H1 (cell line): ENCODE results near the gene FAM177A1. TPM values are rescaled to one million over a fixed set of nuclear protein-coding genes. Genes with fewer than 3 reads are reported as not detected.
A peak's percentile ranks its signal among the peaks of the same experiment; 100 is the strongest.

Experiments used
- CTCF ChIA-PET: fragments of 300-600 bp; sonication (Branson Sonifier 250); formaldehyde crosslinking; loops from one replicate; lab custom pipeline; 2021; ENCODE audit not compliant: partially characterized antibody; lab: Charles Lee
- POLR2A ChIA-PET: fragments of 300-600 bp; sonication (Branson Sonifier 250); formaldehyde crosslinking; loops from one replicate; lab custom pipeline; 2021; ENCODE audit warnings: inconsistent platforms; ENCODE audit not compliant: partially characterized antibody; lab: Charles Lee
- DNase-seq, 2 experiments: peaks; one replicate each; pipeline versions ENCODE4 v3.0.0 to v3.0.0-alpha.2; 2010 to 2022; ENCODE audit warnings: low spot score in 2 of 2, low read depth in 1 of 2, mixed read lengths in 1 of 2
- FAIRE-seq: peaks from 2 replicates; lab custom pipeline; 2011; peaks lifted over from hg19 to GRCh38; lab: Jason Lieb, UNC
- H2AFZ ChIP-seq: 2 replicates; pipeline ENCODE4 v1.8.1; 2012; ENCODE audit warnings: low read length, inconsistent platforms
- H2AK5ac ChIP-seq: 2 replicates; pipeline ENCODE4 v1.6.1; 2013; ENCODE audit warnings: low read depth, low read length
- H2BK120ac ChIP-seq: replicated peaks from 2 replicates; pipeline ENCODE3; 2013; ENCODE audit warnings: low read depth, low read length, inconsistent platforms
- H2BK12ac ChIP-seq: 2 replicates; pipeline ENCODE4 v1.6.1; 2013; ENCODE audit warnings: low read depth, low read length
- H2BK15ac ChIP-seq: 2 replicates; pipeline ENCODE4 v1.6.1; 2013; ENCODE audit warnings: low read length
- H2BK20ac ChIP-seq: 2 replicates; pipeline ENCODE4 v1.6.1; 2013; ENCODE audit warnings: low read length
- H2BK5ac ChIP-seq: 2 replicates; pipeline ENCODE4 v1.6.1; 2013; ENCODE audit warnings: low read depth, low read length
- H3K14ac ChIP-seq: 2 replicates; pipeline ENCODE4 v1.6.1; 2013; ENCODE audit warnings: inconsistent platforms; ENCODE audit not compliant: insufficient read length
- H3K18ac ChIP-seq: 2 replicates; pipeline ENCODE4 v1.6.1; 2013; ENCODE audit warnings: low read length; ENCODE audit errors: extremely low read depth
- H3K23ac ChIP-seq: 2 replicates; pipeline ENCODE4 v1.6.1; 2013; ENCODE audit warnings: inconsistent platforms; ENCODE audit not compliant: insufficient read length
- H3K23me2 ChIP-seq: 2 replicates; pipeline ENCODE4 v1.6.1; 2013; ENCODE audit warnings: low read depth, low read length
- H3K27ac ChIP-seq: 2 replicates; pipeline ENCODE4 v1.6.1; 2011; ENCODE audit warnings: low read depth, low read length, inconsistent platforms
- H3K27me3 ChIP-seq, 4 experiments: replicated peaks in 1 of 4; 1 replicate in 1 of 4; 2 replicates in 3 of 4; pipeline versions ENCODE4 v1.6.1 to v1.8.1; 2011 to 2013; ENCODE audit warnings: low read length in 3 of 4, mild to moderate bottlenecking in 3 of 4, inconsistent platforms in 2 of 4, mixed read lengths in 2 of 4, moderate library complexity in 1 of 4; ENCODE audit not compliant: control insufficient read depth in 3 of 4, insufficient read depth in 3 of 4; ENCODE audit errors: extremely low read depth in 1 of 4
- H3K36me3 ChIP-seq, 4 experiments: 2 replicates each; pipeline versions ENCODE4 v1.6.1 to v1.8.1; 2011 to 2013; ENCODE audit warnings: mild to moderate bottlenecking in 4 of 4, low read length in 3 of 4, moderate library complexity in 2 of 4, control low read depth in 1 of 4, inconsistent platforms in 1 of 4; ENCODE audit not compliant: insufficient read depth in 4 of 4, control insufficient read depth in 2 of 4
- H3K4ac ChIP-seq: replicated peaks from 2 replicates; pipeline ENCODE3; 2013; ENCODE audit warnings: low read length, low read depth, mixed read lengths, inconsistent platforms; ENCODE audit not compliant: insufficient read length
- H3K4me1 ChIP-seq, 4 experiments: replicated peaks in 1 of 4; 1 replicate in 1 of 4; 2 replicates in 3 of 4; pipeline versions ENCODE4 v1.6.1 to v1.8.1; 2011 to 2013; ENCODE audit warnings: low read length in 3 of 4, inconsistent platforms in 2 of 4, mixed read lengths in 1 of 4; ENCODE audit not compliant: insufficient read depth in 4 of 4, control insufficient read depth in 3 of 4
- H3K4me2 ChIP-seq, 2 experiments: 2 replicates each; pipeline versions ENCODE4 v1.6.1 to v1.8.1; 2011 to 2013; ENCODE audit warnings: low read depth in 2 of 2, low read length in 2 of 2, control low read depth in 1 of 2, inconsistent platforms in 1 of 2, mild to moderate bottlenecking in 1 of 2; ENCODE audit not compliant: insufficient read depth in 1 of 2
- H3K4me3 ChIP-seq, 4 experiments: fragments of 200-600, 300-600 bp in 1 of 4; sonication (generic), shearing (Covaris generic), sonication (Bioruptor Twin) in 1 of 4; 2 replicates each; pipeline versions ENCODE4 v1.5.1 to v1.8.1; 2011 to 2016; ENCODE audit warnings: low read length in 4 of 4, low read depth in 3 of 4, control low read depth in 2 of 4, inconsistent platforms in 2 of 4, mild to moderate bottlenecking in 2 of 4, mixed read lengths in 1 of 4, moderate library complexity in 1 of 4; ENCODE audit not compliant: insufficient read depth in 2 of 4; ENCODE audit errors: extremely low read depth in 1 of 4
- H3K56ac ChIP-seq: replicated peaks from 2 replicates; pipeline ENCODE3; 2013; ENCODE audit warnings: low read depth, mild to moderate bottlenecking, mixed read lengths, low read length, inconsistent platforms; ENCODE audit not compliant: insufficient read length
- H3K79me1 ChIP-seq: 2 replicates; pipeline ENCODE4 v1.6.1; 2013; ENCODE audit warnings: low read depth, low read length, control low read depth
- H3K79me2 ChIP-seq, 2 experiments: 2 replicates each; pipeline versions ENCODE4 v1.6.1 to v1.8.1; 2012 to 2013; ENCODE audit warnings: low read length in 2 of 2, mild to moderate bottlenecking in 2 of 2, inconsistent platforms in 1 of 2; ENCODE audit not compliant: insufficient read depth in 2 of 2, control insufficient read depth in 1 of 2
- H3K9ac ChIP-seq, 4 experiments: replicated peaks in 1 of 4; 1 replicate in 1 of 4; 2 replicates in 3 of 4; pipeline versions ENCODE4 v1.6.1 to v1.8.1; 2011 to 2013; ENCODE audit warnings: low read depth in 3 of 4, low read length in 3 of 4, control low read depth in 2 of 4, mild to moderate bottlenecking in 2 of 4, moderate library complexity in 2 of 4, inconsistent platforms in 1 of 4; ENCODE audit errors: extremely low read depth in 1 of 4
- H3K9me3 ChIP-seq, 2 experiments: 2 replicates each; pipeline versions ENCODE4 v1.6.1 to v1.8.1; 2012 to 2013; ENCODE audit warnings: mild to moderate bottlenecking in 2 of 2, moderate library complexity in 2 of 2, control low read depth in 1 of 2, inconsistent platforms in 1 of 2, low read depth in 1 of 2, low read length in 1 of 2, mixed read lengths in 1 of 2; ENCODE audit not compliant: insufficient read depth in 2 of 2
- H4K20me1 ChIP-seq, 2 experiments: replicated peaks in 1 of 2; 2 replicates each; pipeline versions ENCODE3 to v1.8.1; 2011 to 2013; ENCODE audit warnings: inconsistent platforms in 2 of 2, low read length in 2 of 2, mild to moderate bottlenecking in 1 of 2; ENCODE audit not compliant: insufficient read depth in 2 of 2, control insufficient read depth in 1 of 2
- H4K5ac ChIP-seq: 2 replicates; pipeline ENCODE4 v1.6.1; 2013; ENCODE audit warnings: low read length, low read depth, mixed read lengths, inconsistent platforms; ENCODE audit not compliant: insufficient read length
- H4K8ac ChIP-seq: 2 replicates; pipeline ENCODE4 v1.8.0; 2013; ENCODE audit warnings: mild to moderate bottlenecking, moderate library complexity, low read length, inconsistent platforms; ENCODE audit not compliant: insufficient read depth; ENCODE audit errors: extremely low read depth
- H4K91ac ChIP-seq: replicated peaks from 2 replicates; pipeline ENCODE3; 2013; ENCODE audit warnings: low read length, mixed read lengths, inconsistent platforms; ENCODE audit not compliant: insufficient read length
- ATF2 ChIP-seq: IDR thresholded peaks from 2 replicates; pipeline ENCODE4 v1.6.1; 2012; ENCODE audit warnings: low read length, inconsistent platforms
- EZH2 ChIP-seq: fragments of 200-600 bp; sonication (generic); IDR thresholded peaks from 2 replicates; pipeline ENCODE4 v1.7.1; 2012; ENCODE audit warnings: low read depth, mild to moderate bottlenecking, moderate library complexity, low read length, inconsistent platforms; ENCODE audit not compliant: severe bottlenecking
- JUND ChIP-seq: IDR thresholded peaks from 2 replicates; pipeline ENCODE4 v1.6.1; 2011; ENCODE audit warnings: mild to moderate bottlenecking, improper control_type of control experiment, low read length
- KDM5A ChIP-seq: fragments of 200-600 bp; IDR thresholded peaks from 2 replicates; pipeline ENCODE4 v1.7.1; 2012; ENCODE audit warnings: mild to moderate bottlenecking, low read length, inconsistent platforms, mixed read lengths
- MAX ChIP-seq: IDR thresholded peaks from 2 replicates; pipeline ENCODE4 v1.6.1; 2012; ENCODE audit warnings: inconsistent platforms
- SP2 ChIP-seq: IDR thresholded peaks from 2 replicates; pipeline ENCODE4 v1.6.1; 2012; ENCODE audit warnings: mild to moderate bottlenecking, low read length, inconsistent platforms
- WGBS, 2 experiments: shearing (Covaris generic) in 1 of 2; methylation state at CpG; one replicate each; pipeline versions ENCODE4 v1.1.6 to v1.1.7; 2013 to 2015; ENCODE audit warnings: low lambda C conversion rate in 2 of 2, mixed read lengths in 2 of 2, inconsistent platforms in 1 of 2, low coverage in 1 of 2, missing lambda C conversion rate in 1 of 2; ENCODE audit not compliant: insufficient replicate concordance in 2 of 2, insufficient coverage in 1 of 2, insufficient read length in 1 of 2; ENCODE audit errors: extremely low coverage in 1 of 2, missing lambda C conversion rate in 1 of 2; 5-methylcytosine and 5-hydroxymethylcytosine counted together
- polyA plus RNA-seq, 7 experiments: library from polyadenylated mRNA; depleted of rRNA in 3 of 7; stranded (reverse) in 5 of 7; unstranded in 2 of 7; fragments of >200 nt in 5 of 7; fragments of 200-250 nt in 2 of 7; gene quantifications; 1 replicate in 5 of 7; 2 replicates in 1 of 7; 4 replicates in 1 of 7; pipeline versions ENCODE4 v1.2.1 to v1.2.3, GENCODE V29; 2011 to 2013; ENCODE audit warnings: missing spikeins in 2 of 7, mixed read lengths in 2 of 7
- total RNA-seq: library from RNA; stranded (reverse); fragmentation: NEBNext Ultra II Directional; extraction: Animal tissue kit (Norgen Biotek cat#: 25700); gene quantifications from 2 replicates; pipeline ENCODE4 v1.2.1, GENCODE V29; 2021

The FAM177A1 gene
- total and polyA plus RNA-seq, 2 of the 8 experiments (the other 6 are each of a cell fraction or from before 2014, with no cell fraction given): 11.3 to 34.0 TPM

DNA sequence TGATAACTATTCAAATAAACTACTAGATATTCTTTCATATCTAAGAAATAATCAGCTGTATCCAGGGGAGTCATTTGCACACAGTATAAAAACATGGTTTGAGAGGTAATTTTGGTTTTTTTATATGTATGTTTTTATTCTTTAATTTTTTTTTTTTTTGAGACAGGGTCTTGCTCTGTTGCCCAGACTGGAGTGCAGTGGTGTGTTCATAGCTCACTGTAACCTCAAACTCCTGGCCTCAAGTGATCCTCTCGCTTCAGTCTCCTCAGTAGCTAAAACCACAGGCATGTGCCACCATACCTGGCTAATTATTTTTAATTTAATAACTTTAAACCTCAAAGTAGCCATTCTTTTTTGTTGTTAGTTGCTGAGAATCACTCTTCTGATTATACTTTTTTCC lies 78.1 kb downstream of the FAM177A1 start:
- Histone ChIP-seq H3K27me3 (no peaks in the 10 kb centered on the region), H3K4me3 (peak overlapping the region in 1 of 4 experiments; percentile 90; a peak in 1 of 8 replicates), H3K56ac (no peak overlapping the region), H3K23me2 (peaks cover 3% of the 10 kb centered on the region; the same call in 1 of the 2 replicates), H2BK120ac (no peak overlapping the region), H4K91ac (no peak overlapping the region), H3K4me1 (peaks cover 0 to 4% (median 2%) of the 10 kb centered on the region in 4 experiments; a peak in 3 of 7 replicates), H2BK15ac (no peak overlapping the region), H4K8ac (no peak overlapping the region), H2AFZ (no peak overlapping the region), H3K9me3 (no peaks in the 10 kb centered on the region), H3K4ac (no peak overlapping the region), H3K4me2 (no peak overlapping the region; a peak in 1 of 4 replicates), H3K18ac (no peak overlapping the region), H2BK5ac (no peak overlapping the region), H3K79me1 (no peaks in the 10 kb centered on the region; the same call in 1 of the 2 replicates), H3K79me2 (peaks cover 0 to 16% of the 10 kb centered on the region in 2 experiments; a peak in 1 of 4 replicates), H4K5ac (no peak overlapping the region), H3K9ac (no peak overlapping the region), H3K36me3 (peaks cover 0 to 8% (median 2%) of the 10 kb centered on the region in 4 experiments; a peak in 1 of 8 replicates), H4K20me1 (no peaks in the 10 kb centered on the region), H2BK12ac (no peak overlapping the region), H3K23ac (no peak overlapping the region), H2BK20ac (no peak overlapping the region), H3K27ac (no peak overlapping the region), H3K14ac (no peak overlapping the region), H2AK5ac (no peak overlapping the region)
- TF ChIP-seq JUND (no peak), SP2 (no peak), MAX (no peak), KDM5A (no peak), EZH2 (no peak), ATF2 (no peak)
- POLR2A ChIA-PET: interaction anchor here (0.8 to 3.0 kb wide), 4 partner anchors 11 to 285 kb away, joined by 3 to 19 read pairs (median 3); partner anchors contain the start of gene NFKBIA
- DNase-seq (no peak), FAIRE-seq (no peak)
- WGBS, 2 experiments: 83% methylated on average over 1 of the region's 1 CpG; no CpG with 5 or more reads in 1 of the 2 experiments
- CTCF ChIA-PET: interaction anchor here (1.2 to 2.1 kb wide), 2 partner anchors 10 to 16 kb away, joined by 3 to 6 read pairs; no protein-coding TSS in a partner anchor
